ENCODE measurements around the gene TPP2. TPM values are rescaled to one million over a fixed set of nuclear protein-coding genes. Genes with fewer than 3 reads are reported as not detected.

TPP2 gene
- total and polyA plus RNA-seq, 2 donors from 2014 or later: 14.7 to 42.2 TPM

DNA sequence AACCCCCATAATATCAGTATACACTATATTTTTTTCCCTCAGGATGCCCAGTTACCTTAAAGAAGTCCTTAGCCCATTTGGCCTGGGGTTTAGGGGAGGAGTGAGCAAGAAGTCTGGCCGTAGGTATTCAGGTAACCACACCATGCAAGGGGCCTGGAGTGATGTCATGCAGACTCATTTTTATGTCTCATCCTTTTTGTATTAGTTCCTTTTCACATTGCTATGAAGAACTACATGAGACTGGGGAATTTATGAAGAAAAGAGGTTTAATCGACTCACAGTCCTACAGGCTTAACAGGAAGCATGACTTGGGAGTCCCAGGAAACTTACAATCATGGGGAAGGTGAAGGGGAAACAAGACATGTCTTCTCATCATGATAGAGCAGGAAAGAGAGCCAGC, 12.2 kb downstream of the TPP2 start:
- DNase-seq: no peak
- no peak overlapping the region for H3K4me3 ChIP-seq (ENCODE audit: low read length in 3 of 3)
- H3K36me3 ChIP-seq (ENCODE audit: control insufficient read depth in 2 of 3, insufficient read depth in 3 of 3, low read length in 3 of 3): peaks cover 5 to 18% (median 18%) of the 10 kb centered on the region in 3 donors
- no peak for FAIRE-seq
- intact Hi-C loops (cut with DNase I): no loop called here
- no peak overlapping the region for H3K9ac ChIP-seq (ENCODE audit: low read length in 3 of 3)
- H3K9me3 ChIP-seq (ENCODE audit: control insufficient read depth in 2 of 3, insufficient read depth in 1 of 3, low read length in 3 of 3): no peaks in the 10 kb centered on the region
- H3K27me3 ChIP-seq (ENCODE audit: control insufficient read depth, insufficient read depth, low read length): no peaks in the 10 kb centered on the region
- TF ChIP-seq CTCF (IDR thresholded peaks at IDR 0.05; ENCODE audit: borderline replicate concordance, extremely low read depth, insufficient read depth): no peak
- no peaks in the 10 kb centered on the region for H3K4me1 ChIP-seq (ENCODE audit: control insufficient read depth in 2 of 3, insufficient read depth in 2 of 3, low read depth in 1 of 3, low read length in 3 of 3)
- H3K27ac ChIP-seq (ENCODE audit: low read depth in 2 of 2, low read length in 2 of 2): no peak overlapping the region

- Histone ChIP-seq H3K27me3 (ENCODE audit: control insufficient read depth, insufficient read depth, low read length) (no peaks in the 10 kb centered on the region), H3K4me3 (ENCODE audit: low read length in 3 of 3) (no peak overlapping the region), H3K36me3 (ENCODE audit: control insufficient read depth in 2 of 3, insufficient read depth in 3 of 3, low read length in 3 of 3) (peaks cover 5 to 26% (median 18%) of the 10 kb centered on the region in 3 donors), H3K27ac (ENCODE audit: low read depth in 2 of 2, low read length in 2 of 2) (no peak overlapping the region), H3K4me1 (ENCODE audit: control insufficient read depth in 2 of 3, insufficient read depth in 2 of 3, low read depth in 1 of 3, low read length in 3 of 3) (no peaks in the 10 kb centered on the region), H3K9ac (ENCODE audit: low read length in 3 of 3) (no peak overlapping the region), H3K9me3 (ENCODE audit: control insufficient read depth in 2 of 3, insufficient read depth in 1 of 3, low read length in 3 of 3) (no peaks in the 10 kb centered on the region)
- FAIRE-seq (no peak), DNase-seq (no peak)
- no peak for TF ChIP-seq CTCF (IDR thresholded peaks at IDR 0.05; ENCODE audit: borderline replicate concordance, extremely low read depth, insufficient read depth)
- intact Hi-C loops (cut with DNase I): no loop called here
Observed at GRCh38 chr13:102609696-102610095, 12.9 kb downstream of the TPP2 start.

DNA sequence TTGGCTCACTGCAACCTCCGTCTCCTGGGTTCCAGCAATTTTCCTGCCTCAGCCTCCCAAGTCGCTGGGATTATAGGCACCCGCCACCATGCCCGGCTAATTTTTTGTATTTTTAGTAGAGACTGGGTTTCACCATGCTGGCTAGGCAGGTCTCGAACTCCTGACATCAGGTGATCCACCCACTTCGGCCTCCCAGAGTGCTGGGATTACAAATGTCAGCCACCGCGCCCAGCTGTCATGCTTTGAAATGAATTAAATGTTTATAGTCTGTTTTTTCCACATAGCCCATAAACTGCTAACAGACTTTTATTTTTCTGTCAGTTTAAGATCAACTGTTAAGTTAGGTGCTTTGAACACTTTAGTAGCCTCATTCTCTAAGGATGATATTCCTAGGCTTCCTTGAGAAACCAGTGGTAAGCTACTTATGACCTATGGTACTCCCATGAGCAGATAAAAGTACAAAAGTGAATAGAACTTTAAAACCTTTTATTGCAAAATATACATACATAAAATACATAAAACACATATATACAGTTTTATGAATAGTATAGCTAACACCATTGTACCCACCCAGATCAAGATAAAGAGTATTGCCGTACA, 13.6 kb downstream of the TPP2 start:
- H3K27me3 ChIP-seq (ENCODE audit: control insufficient read depth, insufficient read depth, low read length): no peaks in the 10 kb centered on the region
- no peaks in the 10 kb centered on the region for H3K4me1 ChIP-seq (ENCODE audit: control insufficient read depth in 2 of 3, insufficient read depth in 2 of 3, low read depth in 1 of 3, low read length in 3 of 3)
- intact Hi-C loops (cut with DNase I): no loop called here
- H3K4me3 ChIP-seq (ENCODE audit: low read length in 3 of 3): no peak overlapping the region
- no peaks in the 10 kb centered on the region for H3K9me3 ChIP-seq (ENCODE audit: control insufficient read depth in 2 of 3, insufficient read depth in 1 of 3, low read length in 3 of 3)
- H3K9ac ChIP-seq (ENCODE audit: low read length in 3 of 3): no peak overlapping the region
- FAIRE-seq (no peak), DNase-seq (no peak)
- no peak for TF ChIP-seq CTCF (IDR thresholded peaks at IDR 0.05; ENCODE audit: borderline replicate concordance, extremely low read depth, insufficient read depth)
- no peak overlapping the region for H3K27ac ChIP-seq (ENCODE audit: low read depth in 2 of 2, low read length in 2 of 2)
- H3K36me3 ChIP-seq (ENCODE audit: control insufficient read depth in 2 of 3, insufficient read depth in 3 of 3, low read length in 3 of 3): peaks cover 5 to 26% (median 18%) of the 10 kb centered on the region in 3 donors
